HL-60 (cell line): ENCODE results near the gene RBBP4.

Experiments used
- DNase-seq, 2 experiments: peaks; one replicate each; pipeline ENCODE4 v3.0.0-alpha.2; 2010 to 2020; ENCODE audit warnings: low read depth in 1 of 2, low spot score in 1 of 2
- H3K27ac ChIP-seq: fragments of 250-450 bp; sonication (Bioruptor Pico); replicated peaks from 2 replicates; pipeline ENCODE4 v1.5.1; 2020; ENCODE audit warnings: mild to moderate bottlenecking, moderate library complexity
- H3K27me3 ChIP-seq: fragments of 250-450 bp; sonication (Bioruptor Pico); 2 replicates; pipeline ENCODE4 v1.5.1; 2021; ENCODE audit warnings: mild to moderate bottlenecking, moderate library complexity; ENCODE audit not compliant: insufficient read depth, poor library complexity, severe bottlenecking
- H3K4me3 ChIP-seq: replicated peaks from 2 replicates; pipeline ENCODE4 v1.5.1; 2011; ENCODE audit warnings: mild to moderate bottlenecking, control low read depth, low read length; ENCODE audit not compliant: insufficient read depth
- GABPA ChIP-seq: IDR thresholded peaks from 2 replicates; pipeline ENCODE4 v1.6.1; 2012; ENCODE audit warnings: low read depth
- POLR2AphosphoS5 ChIP-seq: IDR thresholded peaks from 2 replicates; pipeline ENCODE4 v1.6.1; 2012; ENCODE audit warnings: low read depth
- SPI1 ChIP-seq: IDR thresholded peaks from 2 replicates; pipeline ENCODE4 v1.6.1; 2012; ENCODE audit warnings: low read depth, mild to moderate bottlenecking, borderline replicate concordance
- TF ChIP-seq, protein P1 (sequence below): IDR thresholded peaks from 2 replicates; pipeline ENCODE4 v1.6.1; 2012; ENCODE audit warnings: low read depth; ENCODE audit not compliant: insufficient replicate concordance
- TF ChIP-seq, protein P2 (sequence below): IDR thresholded peaks from one replicate; pipeline ENCODE4 v1.5.1; 2011; ENCODE audit warnings: low read length, control low read depth, inconsistent platforms; ENCODE audit not compliant: insufficient read depth

RBBP4 gene

DNA sequence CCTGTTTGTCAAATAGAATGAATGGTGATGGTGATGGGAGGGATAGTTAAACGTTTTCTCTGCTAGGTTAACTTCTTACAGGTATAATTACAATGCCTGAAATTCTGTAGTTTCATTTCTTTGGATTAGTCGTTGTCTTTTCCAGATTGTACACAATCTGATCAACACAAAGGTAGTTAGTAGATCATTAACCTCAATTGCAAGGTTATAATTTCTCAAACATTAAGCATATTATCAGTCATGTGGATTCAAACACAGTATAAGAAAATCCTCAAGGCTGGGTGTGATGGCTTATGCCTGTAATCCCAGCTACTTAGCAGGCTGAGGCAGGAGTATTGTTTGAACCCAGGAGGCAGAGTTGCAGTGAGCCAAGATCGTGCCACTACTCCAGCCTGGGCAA is 31.0 kb downstream of the RBBP4 start:
- DNase-seq, result no peak
- no peak overlapping the region for H3K4me3 ChIP-seq
- no peaks in the 10 kb centered on the region for H3K27me3 ChIP-seq
- TF ChIP-seq SPI1, result no peak
- TF ChIP-seq, protein P1, sequence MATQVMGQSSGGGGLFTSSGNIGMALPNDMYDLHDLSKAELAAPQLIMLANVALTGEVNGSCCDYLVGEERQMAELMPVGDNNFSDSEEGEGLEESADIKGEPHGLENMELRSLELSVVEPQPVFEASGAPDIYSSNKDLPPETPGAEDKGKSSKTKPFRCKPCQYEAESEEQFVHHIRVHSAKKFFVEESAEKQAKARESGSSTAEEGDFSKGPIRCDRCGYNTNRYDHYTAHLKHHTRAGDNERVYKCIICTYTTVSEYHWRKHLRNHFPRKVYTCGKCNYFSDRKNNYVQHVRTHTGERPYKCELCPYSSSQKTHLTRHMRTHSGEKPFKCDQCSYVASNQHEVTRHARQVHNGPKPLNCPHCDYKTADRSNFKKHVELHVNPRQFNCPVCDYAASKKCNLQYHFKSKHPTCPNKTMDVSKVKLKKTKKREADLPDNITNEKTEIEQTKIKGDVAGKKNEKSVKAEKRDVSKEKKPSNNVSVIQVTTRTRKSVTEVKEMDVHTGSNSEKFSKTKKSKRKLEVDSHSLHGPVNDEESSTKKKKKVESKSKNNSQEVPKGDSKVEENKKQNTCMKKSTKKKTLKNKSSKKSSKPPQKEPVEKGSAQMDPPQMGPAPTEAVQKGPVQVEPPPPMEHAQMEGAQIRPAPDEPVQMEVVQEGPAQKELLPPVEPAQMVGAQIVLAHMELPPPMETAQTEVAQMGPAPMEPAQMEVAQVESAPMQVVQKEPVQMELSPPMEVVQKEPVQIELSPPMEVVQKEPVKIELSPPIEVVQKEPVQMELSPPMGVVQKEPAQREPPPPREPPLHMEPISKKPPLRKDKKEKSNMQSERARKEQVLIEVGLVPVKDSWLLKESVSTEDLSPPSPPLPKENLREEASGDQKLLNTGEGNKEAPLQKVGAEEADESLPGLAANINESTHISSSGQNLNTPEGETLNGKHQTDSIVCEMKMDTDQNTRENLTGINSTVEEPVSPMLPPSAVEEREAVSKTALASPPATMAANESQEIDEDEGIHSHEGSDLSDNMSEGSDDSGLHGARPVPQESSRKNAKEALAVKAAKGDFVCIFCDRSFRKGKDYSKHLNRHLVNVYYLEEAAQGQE, result no peak
- no peak overlapping the region for H3K27ac ChIP-seq

DNA sequence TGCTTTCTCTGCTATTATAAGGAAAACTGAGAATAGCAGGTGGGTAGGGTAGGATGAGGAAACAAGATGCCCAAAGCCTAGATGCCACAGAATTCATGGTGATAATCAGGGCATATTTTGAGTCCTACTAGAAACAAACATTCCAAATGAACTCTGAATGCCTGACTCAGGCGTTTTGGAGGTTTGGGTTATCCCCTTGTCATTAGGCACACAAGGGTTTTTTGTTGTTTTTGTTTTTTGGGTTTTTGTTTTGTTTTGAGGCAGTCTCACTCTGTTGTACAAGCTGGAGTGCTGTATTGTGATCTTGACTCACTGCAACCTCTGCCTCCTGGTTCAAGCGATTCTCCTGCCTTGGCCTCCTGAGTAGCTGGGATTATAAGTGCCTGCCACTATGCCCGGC is 32.4 kb downstream of the RBBP4 start:
- TF ChIP-seq, protein P2, sequence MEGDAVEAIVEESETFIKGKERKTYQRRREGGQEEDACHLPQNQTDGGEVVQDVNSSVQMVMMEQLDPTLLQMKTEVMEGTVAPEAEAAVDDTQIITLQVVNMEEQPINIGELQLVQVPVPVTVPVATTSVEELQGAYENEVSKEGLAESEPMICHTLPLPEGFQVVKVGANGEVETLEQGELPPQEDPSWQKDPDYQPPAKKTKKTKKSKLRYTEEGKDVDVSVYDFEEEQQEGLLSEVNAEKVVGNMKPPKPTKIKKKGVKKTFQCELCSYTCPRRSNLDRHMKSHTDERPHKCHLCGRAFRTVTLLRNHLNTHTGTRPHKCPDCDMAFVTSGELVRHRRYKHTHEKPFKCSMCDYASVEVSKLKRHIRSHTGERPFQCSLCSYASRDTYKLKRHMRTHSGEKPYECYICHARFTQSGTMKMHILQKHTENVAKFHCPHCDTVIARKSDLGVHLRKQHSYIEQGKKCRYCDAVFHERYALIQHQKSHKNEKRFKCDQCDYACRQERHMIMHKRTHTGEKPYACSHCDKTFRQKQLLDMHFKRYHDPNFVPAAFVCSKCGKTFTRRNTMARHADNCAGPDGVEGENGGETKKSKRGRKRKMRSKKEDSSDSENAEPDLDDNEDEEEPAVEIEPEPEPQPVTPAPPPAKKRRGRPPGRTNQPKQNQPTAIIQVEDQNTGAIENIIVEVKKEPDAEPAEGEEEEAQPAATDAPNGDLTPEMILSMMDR, result no peak
- TF ChIP-seq SPI1, result no peak
- no peak for TF ChIP-seq GABPA
- TF ChIP-seq, protein P1, result no peak
- no peak for DNase-seq
- H3K27me3 ChIP-seq, result no peaks in the 10 kb centered on the region
- H3K4me3 ChIP-seq, result no peak overlapping the region
- H3K27ac ChIP-seq, result no peak overlapping the region

DNA sequence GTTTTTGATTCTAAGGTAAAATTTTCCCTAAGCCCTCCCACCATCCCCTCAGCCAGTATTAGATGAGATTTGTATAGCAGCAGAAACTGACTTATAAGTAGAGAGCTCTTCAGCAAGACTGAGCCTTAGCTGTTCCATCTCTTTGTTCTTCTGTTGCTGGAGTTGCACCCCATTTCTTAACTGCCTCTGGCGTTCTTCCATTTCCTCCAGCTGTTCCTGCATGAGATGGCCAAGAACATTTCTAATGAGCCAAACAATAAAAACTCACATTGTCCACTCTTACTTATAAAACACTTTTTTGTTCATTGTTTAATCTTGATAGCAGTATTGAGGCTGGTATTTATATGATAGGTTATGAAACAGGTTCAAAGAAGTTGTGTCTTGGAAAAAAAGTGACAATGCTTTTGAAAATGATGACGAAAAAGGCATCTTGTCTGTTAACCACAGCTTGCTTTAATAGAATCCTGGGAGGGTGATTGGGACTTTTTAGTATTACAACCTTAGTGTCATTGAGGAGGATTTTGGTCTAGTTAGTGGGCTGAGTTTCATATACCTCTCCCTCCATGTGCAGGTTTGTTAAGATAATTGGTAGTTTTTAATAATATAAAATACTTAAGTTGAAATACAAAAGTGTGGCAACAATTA is 33.3 kb downstream of the RBBP4 start:
- no peaks in the 10 kb centered on the region for H3K27me3 ChIP-seq
- DNase-seq, result no peak
- H3K4me3 ChIP-seq, result no peak overlapping the region
- no peak overlapping the region for H3K27ac ChIP-seq
- TF ChIP-seq SPI1 (no peak), POLR2AphosphoS5 (no peak), GABPA (no peak)
- TF ChIP-seq, protein P2, result no peak
- TF ChIP-seq, protein P1, result no peak
